B cell (primary cell): ENCODE data around the gene H3-3A. TPM values are rescaled to one million over a fixed set of nuclear protein-coding genes. Genes with fewer than 3 reads are reported as not detected.

Experiments used
- ATAC-seq: fragments of 200-7000 bp; cut with Tn5 transposase; one replicate; pipeline ENCODE4 v1.10.0; 2021; ENCODE audit warnings: low read depth, mild to moderate bottlenecking, moderate number of reproducible peaks, moderate library complexity
- CTCF ChIA-PET: fragments of 350-600 bp; sonication (Branson Sonifier 250); formaldehyde crosslinking; loops from one replicate; lab custom pipeline; 2021; ENCODE audit warnings: antibody characterized with exemption, inconsistent platforms; lab: Charles Lee
- POLR2A ChIA-PET: fragments of 350-600 bp; sonication (Branson Sonifier 250); formaldehyde crosslinking; loops from one replicate; lab custom pipeline; 2021; ENCODE audit warnings: antibody characterized with exemption; lab: Charles Lee
- DNase-seq: peaks from one replicate; pipeline ENCODE4 v3.0.0; 2013
- H2AFZ ChIP-seq: 2 replicates; pipeline ENCODE4 v1.6.1; 2012; ENCODE audit warnings: mild to moderate bottlenecking, low read depth, low read length; ENCODE audit not compliant: insufficient read depth, poor library complexity, severe bottlenecking
- H3K27ac ChIP-seq, 2 donors: 1 replicate in 1 of 2; 2 replicates in 1 of 2; pipeline ENCODE4 v1.5.1; 2012 to 2013; ENCODE audit warnings: low read length in 2 of 2, mild to moderate bottlenecking in 2 of 2, moderate library complexity in 1 of 2
- H3K27me3 ChIP-seq, 4 experiments: fragments of 200-600 bp in 1 of 4; sonication (generic) in 1 of 4; replicated peaks in 1 of 4; 1 replicate in 2 of 4; 2 replicates in 2 of 4; pipeline versions ENCODE4 v1.6.1 to v1.7.0; 2013 to 2016; ENCODE audit warnings: low read length in 3 of 4, mild to moderate bottlenecking in 2 of 4, mixed read lengths in 1 of 4, moderate library complexity in 1 of 4; ENCODE audit not compliant: insufficient read depth in 4 of 4, control insufficient read depth in 3 of 4; ENCODE audit errors: control extremely low read depth in 1 of 4
- H3K36me3 ChIP-seq, 2 experiments: replicated peaks in 1 of 2; 1 replicate in 1 of 2; 2 replicates in 1 of 2; pipeline versions ENCODE4 v1.6.1 to v1.7.1; 2013; ENCODE audit warnings: low read length in 1 of 2; ENCODE audit not compliant: insufficient read depth in 2 of 2, control insufficient read depth in 1 of 2; ENCODE audit errors: control extremely low read depth in 1 of 2, extremely low read depth in 1 of 2
- H3K4me1 ChIP-seq, 2 donors: fragments of 200-600 bp in 1 of 2; sonication (generic) in 1 of 2; 1 replicate in 1 of 2; 2 replicates in 1 of 2; pipeline versions ENCODE4 v1.5.1 to v1.6.1; 2013 to 2017; ENCODE audit warnings: low read length in 2 of 2; ENCODE audit not compliant: control insufficient read depth in 2 of 2, insufficient read depth in 2 of 2
- H3K4me2 ChIP-seq: replicated peaks from 2 replicates; pipeline ENCODE3; 2012; ENCODE audit warnings: mild to moderate bottlenecking, low read depth, low read length; ENCODE audit not compliant: poor library complexity, severe bottlenecking
- H3K4me3 ChIP-seq, 5 experiments: fragments of 200-600 bp in 1 of 5; sonication (generic) in 1 of 5; 1 replicate in 3 of 5; 2 replicates in 2 of 5; pipeline versions ENCODE4 v1.5.1 to v1.7.0; 2011 to 2016; ENCODE audit warnings: low read length in 4 of 5, mild to moderate bottlenecking in 4 of 5, low read depth in 2 of 5, control low read depth in 1 of 5, moderate library complexity in 1 of 5; ENCODE audit not compliant: insufficient read depth in 1 of 5; ENCODE audit errors: control extremely low read depth in 1 of 5, extremely low read depth in 1 of 5
- H3K79me2 ChIP-seq: fragments of 200-600 bp; sonication (generic); one replicate; pipeline ENCODE4 v1.6.0; 2016; ENCODE audit warnings: low read length; ENCODE audit not compliant: control insufficient read depth, insufficient read depth
- H3K9ac ChIP-seq: fragments of 200-600 bp; sonication (generic); 2 replicates; pipeline ENCODE4 v1.6.1; 2017; ENCODE audit warnings: mild to moderate bottlenecking, low read length, moderate library complexity
- H3K9me3 ChIP-seq, 3 donors: one replicate each; pipeline versions ENCODE4 v1.6.1 to v1.7.1; 2013; ENCODE audit warnings: low read length in 2 of 3; ENCODE audit not compliant: control insufficient read depth in 2 of 3, insufficient read depth in 1 of 3; ENCODE audit errors: control extremely low read depth in 1 of 3
- H4K20me1 ChIP-seq: 2 replicates; pipeline ENCODE4 v1.6.0; 2012; ENCODE audit warnings: mild to moderate bottlenecking, low read length; ENCODE audit not compliant: insufficient read depth, control insufficient read depth, poor library complexity, severe bottlenecking
- H3K27ac Mint-ChIP-seq: one replicate; pipeline ENCODE4 v1.8.0; 2021; ENCODE audit warnings: mixed read lengths
- H3K27me3 Mint-ChIP-seq: one replicate; pipeline ENCODE4 v1.8.0; 2021; ENCODE audit warnings: mixed read lengths
- H3K4me1 Mint-ChIP-seq: one replicate; pipeline ENCODE4 v1.8.0; 2021; ENCODE audit warnings: mixed read lengths
- H3K4me3 Mint-ChIP-seq: one replicate; pipeline ENCODE4 v1.8.0; 2021; ENCODE audit warnings: mixed read lengths
- H3K9me3 Mint-ChIP-seq: one replicate; pipeline ENCODE4 v1.8.0; 2022; ENCODE audit warnings: mixed read lengths; ENCODE audit not compliant: insufficient read depth
- EZH2 ChIP-seq: IDR thresholded peaks from 2 replicates; pipeline ENCODE4 v1.6.1; 2012; ENCODE audit warnings: borderline replicate concordance, low read depth, mild to moderate bottlenecking, moderate library complexity, low read length; ENCODE audit not compliant: insufficient read depth, poor library complexity, severe bottlenecking
- WGBS: methylation state at CpG from one replicate; pipeline ENCODE4 v1.1.5; 2013; ENCODE audit warnings: missing lambda C conversion rate; ENCODE audit not compliant: insufficient coverage; 5-methylcytosine and 5-hydroxymethylcytosine counted together
- intact Hi-C: fragments of 100-400 bp; cut with micrococcal nuclease; formaldehyde crosslinking; loops from one replicate; pipeline ENCODE4 v1.10.0; 2022
- polyA plus RNA-seq: library from polyadenylated mRNA; depleted of rRNA; stranded (reverse); fragments of >200 nt; gene quantifications from 2 replicates; pipeline ENCODE4 v1.2.3, GENCODE V29; 2012
- total RNA-seq, 2 donors: library from RNA; stranded (reverse); fragments of 120-200 nt in 1 of 2; gene quantifications; 1 replicate in 1 of 2; 2 replicates in 1 of 2; pipeline versions ENCODE4 v1.2.3 to v1.2.4, GENCODE V29; 2013 to 2022
- TF ChIP-seq, protein P1 (sequence below): fragments of 200-600 bp; IDR thresholded peaks from one replicate; pipeline ENCODE4 v1.8.0; 2022; ENCODE audit warnings: antibody characterized with exemption, mild to moderate bottlenecking

Gene H3-3A
- total and polyA plus RNA-seq, 2 donors (not counting 1 experiment from before 2014, with no cell fraction given) = 349 to 561 TPM

DNA sequence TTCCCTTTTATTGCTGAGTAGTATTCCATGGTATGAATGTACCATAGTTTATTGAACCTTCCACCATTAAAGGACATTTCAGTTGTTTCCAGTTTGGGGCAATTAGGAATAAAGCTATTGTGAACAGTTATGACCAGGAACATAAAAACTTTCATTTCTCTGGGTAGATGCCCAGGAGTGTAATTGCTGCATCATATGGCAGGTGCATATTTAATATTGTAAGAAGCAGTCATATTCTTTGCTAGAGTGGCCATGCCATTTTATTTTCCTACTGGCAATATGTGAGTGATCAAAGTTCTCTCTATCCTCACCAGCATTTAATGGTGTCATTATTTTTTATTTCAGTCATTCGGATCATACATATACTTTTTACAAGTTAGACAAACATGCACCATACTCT, 23.9 kb upstream of the H3-3A start:
- peaks cover 4% of the 10 kb centered on the region for H3K4me1 Mint-ChIP-seq
- Histone ChIP-seq H2AFZ (no peak overlapping the region), H3K4me3 (no peak overlapping the region), H3K79me2 (no peaks in the 10 kb centered on the region), H4K20me1 (no peaks in the 10 kb centered on the region), H3K4me1 (peaks cover 7 to 15% of the 10 kb centered on the region in 2 donors), H3K27ac (no peak overlapping the region), H3K4me2 (no peak overlapping the region), H3K9me3 (no peaks in the 10 kb centered on the region), H3K36me3 (no peaks in the 10 kb centered on the region), H3K9ac (no peak overlapping the region), H3K27me3 (no peaks in the 10 kb centered on the region)
- POLR2A ChIA-PET = interaction anchor here (0.6 to 1.1 kb wide), 2 partner anchors 10 to 45 kb away, joined by 3 to 14 read pairs; no protein-coding TSS in a partner anchor
- H3K27me3 Mint-ChIP-seq = no peaks in the 10 kb centered on the region
- CTCF ChIA-PET = no interaction called here
- intact Hi-C loops = no loop called here
- no CpG with 5 or more reads among the region's 1 CpG for WGBS
- H3K9me3 Mint-ChIP-seq = no peaks in the 10 kb centered on the region
- no peak overlapping the region for H3K27ac Mint-ChIP-seq
- TF ChIP-seq, protein P1, sequence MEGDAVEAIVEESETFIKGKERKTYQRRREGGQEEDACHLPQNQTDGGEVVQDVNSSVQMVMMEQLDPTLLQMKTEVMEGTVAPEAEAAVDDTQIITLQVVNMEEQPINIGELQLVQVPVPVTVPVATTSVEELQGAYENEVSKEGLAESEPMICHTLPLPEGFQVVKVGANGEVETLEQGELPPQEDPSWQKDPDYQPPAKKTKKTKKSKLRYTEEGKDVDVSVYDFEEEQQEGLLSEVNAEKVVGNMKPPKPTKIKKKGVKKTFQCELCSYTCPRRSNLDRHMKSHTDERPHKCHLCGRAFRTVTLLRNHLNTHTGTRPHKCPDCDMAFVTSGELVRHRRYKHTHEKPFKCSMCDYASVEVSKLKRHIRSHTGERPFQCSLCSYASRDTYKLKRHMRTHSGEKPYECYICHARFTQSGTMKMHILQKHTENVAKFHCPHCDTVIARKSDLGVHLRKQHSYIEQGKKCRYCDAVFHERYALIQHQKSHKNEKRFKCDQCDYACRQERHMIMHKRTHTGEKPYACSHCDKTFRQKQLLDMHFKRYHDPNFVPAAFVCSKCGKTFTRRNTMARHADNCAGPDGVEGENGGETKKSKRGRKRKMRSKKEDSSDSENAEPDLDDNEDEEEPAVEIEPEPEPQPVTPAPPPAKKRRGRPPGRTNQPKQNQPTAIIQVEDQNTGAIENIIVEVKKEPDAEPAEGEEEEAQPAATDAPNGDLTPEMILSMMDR = no peak
- TF ChIP-seq EZH2 = no peak
- no peak overlapping the region for H3K4me3 Mint-ChIP-seq
- no peak for ATAC-seq
- DNase-seq = no peak

DNA sequence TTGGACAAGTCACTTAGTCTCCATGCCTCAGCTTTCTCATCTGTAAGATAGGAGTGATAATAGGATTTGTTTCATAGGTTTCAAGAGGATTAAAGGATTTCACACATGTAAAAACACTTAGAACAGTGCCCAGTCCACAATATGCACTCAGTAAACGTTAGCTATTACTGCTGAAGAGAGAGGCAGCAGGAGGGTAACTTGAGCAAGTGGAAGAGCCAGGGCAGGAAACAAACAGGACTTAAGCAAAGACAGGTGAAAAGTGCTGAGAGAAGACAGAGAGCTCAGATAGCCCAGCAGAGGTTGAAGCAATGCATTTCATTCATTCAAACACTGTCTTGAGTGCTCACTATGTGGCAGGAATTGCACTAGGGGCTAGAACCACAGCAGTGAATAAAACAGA, 21.1 kb upstream of the H3-3A start:
- POLR2A ChIA-PET = interaction anchor here (0.6 kb wide), 1 partner anchor 12 kb away, joined by 3 read pairs; no protein-coding TSS in a partner anchor
- H3K4me3 Mint-ChIP-seq = no peak overlapping the region
- Histone ChIP-seq H4K20me1 (no peaks in the 10 kb centered on the region), H3K9ac (no peak overlapping the region), H3K9me3 (no peaks in the 10 kb centered on the region), H2AFZ (no peak overlapping the region), H3K27ac (no peak overlapping the region), H3K4me3 (no peak overlapping the region), H3K79me2 (no peaks in the 10 kb centered on the region), H3K4me1 (no peaks in the 10 kb centered on the region), H3K36me3 (no peaks in the 10 kb centered on the region), H3K27me3 (no peaks in the 10 kb centered on the region), H3K4me2 (no peak overlapping the region)
- ATAC-seq (no peak), DNase-seq (no peak)
- no peaks in the 10 kb centered on the region for H3K9me3 Mint-ChIP-seq
- intact Hi-C loops = no loop called here
- peaks cover 2% of the 10 kb centered on the region for H3K4me1 Mint-ChIP-seq
- TF ChIP-seq EZH2 = no peak
- TF ChIP-seq, protein P1 = no peak
- no peak overlapping the region for H3K27ac Mint-ChIP-seq
- CTCF ChIA-PET = no interaction called here
- H3K27me3 Mint-ChIP-seq = no peaks in the 10 kb centered on the region
- no CpG with 5 or more reads among the region's 1 CpG for WGBS
